GM12878 (cell line): ENCODE results near the gene CFAP47.

ENCODE experiments used
- CTCF ChIP-seq, 3 experiments: IDR thresholded peaks in 2 of 3; conservative IDR thresholded peaks in 1 of 3; 2 replicates each; pipeline ENCODE4 v1.5.1; 2011; ENCODE audit warnings: low read depth in 3 of 3, low read length in 3 of 3, mild to moderate bottlenecking in 3 of 3, control low read depth in 2 of 3, moderate library complexity in 2 of 3, inconsistent platforms in 1 of 3, mixed read lengths in 1 of 3; ENCODE audit not compliant: control insufficient read depth in 2 of 3, insufficient read depth in 1 of 3; ENCODE audit errors: extremely low read depth in 1 of 3
- EP300 ChIP-seq, 2 experiments: fragments of 150-350 bp in 1 of 2; IDR thresholded peaks; 2 replicates each; pipeline ENCODE4 v1.6.1; 2011 to 2012; ENCODE audit warnings: low read depth in 2 of 2, low read length in 2 of 2, borderline replicate concordance in 1 of 2, improper control_type of control experiment in 1 of 2, inconsistent platforms in 1 of 2; ENCODE audit not compliant: control insufficient read depth in 1 of 2
- EZH2 ChIP-seq: IDR thresholded peaks from 2 replicates; pipeline ENCODE4 v1.6.1; 2012; ENCODE audit warnings: low read depth, mild to moderate bottlenecking, control low read depth, inconsistent platforms, low read length, borderline replicate concordance; ENCODE audit not compliant: control insufficient read depth
- JUND ChIP-seq: IDR thresholded peaks from 2 replicates; pipeline ENCODE4 v1.6.1; 2012; ENCODE audit warnings: low read depth, mild to moderate bottlenecking, low read length, improper control_type of control experiment, moderate library complexity
- KDM1A ChIP-seq: fragments of 200-600 bp; sonication (generic); IDR thresholded peaks from 2 replicates; pipeline ENCODE4 v1.6.1; 2016; ENCODE audit warnings: borderline replicate concordance
- NR2C2 ChIP-seq: IDR thresholded peaks from 2 replicates; pipeline ENCODE4 v1.6.1; 2011; ENCODE audit warnings: borderline replicate concordance, low read depth; ENCODE audit not compliant: control insufficient read depth, insufficient read length
- RB1 ChIP-seq: fragments of 450-650 bp; formaldehyde crosslinking; IDR thresholded peaks from 2 replicates; pipeline ENCODE4 v1.6.1; 2017; ENCODE audit warnings: mild to moderate bottlenecking, borderline replicate concordance
- SP1 ChIP-seq: IDR thresholded peaks from one replicate; pipeline ENCODE4 v1.6.1; 2011; ENCODE audit warnings: low read depth, low read length
- SREBF2 ChIP-seq: IDR thresholded peaks from 2 replicates; pipeline ENCODE4 v1.6.1; 2012; ENCODE audit warnings: mild to moderate bottlenecking, low read length
- TARDBP ChIP-seq: IDR thresholded peaks from 2 replicates; pipeline ENCODE4 v1.6.1; 2016; ENCODE audit warnings: borderline replicate concordance
- ZSCAN29 ChIP-seq: fragments of 450-650 bp; IDR thresholded peaks from 2 replicates; pipeline ENCODE4 v1.6.1; 2017; ENCODE audit warnings: mild to moderate bottlenecking, moderate library complexity
- TF ChIP-seq, protein P1 (sequence below): IDR thresholded peaks from 2 replicates; pipeline ENCODE4 v1.6.1; 2012; ENCODE audit warnings: low read depth, low read length, improper control_type of control experiment
- TF ChIP-seq, protein P2 (sequence below): IDR thresholded peaks from 2 replicates; pipeline ENCODE4 v1.6.1; 2012; ENCODE audit warnings: mild to moderate bottlenecking, low read depth, low read length
- TF ChIP-seq, protein P3 (sequence below): IDR thresholded peaks from 2 replicates; pipeline ENCODE4 v1.6.1; 2011; ENCODE audit warnings: borderline replicate concordance, low read depth, mild to moderate bottlenecking, moderate library complexity, mixed read lengths, low read length; ENCODE audit not compliant: insufficient read depth; ENCODE audit errors: extremely low read length

GRCh38 chrX:36383495-36383894 is 464.0 kb downstream of the CFAP47 start:
- TF ChIP-seq TARDBP = no peak
- TF ChIP-seq SP1 = no peak
- TF ChIP-seq EZH2 = no peak
- TF ChIP-seq CTCF (IDR thresholded peaks at IDR 0.05 in 2 of 3, conservative IDR thresholded peaks at IDR 0.05 in 1 of 3; ENCODE audit: control insufficient read depth in 2 of 3, extremely low read depth in 1 of 3, insufficient read depth in 1 of 3, low read depth in 3 of 3, low read length in 3 of 3) = no peak
- TF ChIP-seq RB1 = no peak
- TF ChIP-seq, protein P1, sequence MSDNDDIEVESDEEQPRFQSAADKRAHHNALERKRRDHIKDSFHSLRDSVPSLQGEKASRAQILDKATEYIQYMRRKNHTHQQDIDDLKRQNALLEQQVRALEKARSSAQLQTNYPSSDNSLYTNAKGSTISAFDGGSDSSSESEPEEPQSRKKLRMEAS = no peak
- no peak for TF ChIP-seq JUND
- TF ChIP-seq NR2C2 = no peak
- no peak for TF ChIP-seq KDM1A
- TF ChIP-seq EP300 (IDR thresholded peaks at IDR 0.05; ENCODE audit: borderline replicate concordance in 1 of 2, control insufficient read depth in 1 of 2, low read depth in 2 of 2, low read length in 2 of 2) = no peak
- TF ChIP-seq ZSCAN29 = no peak
- no peak for TF ChIP-seq SREBF2
- TF ChIP-seq, protein P2, sequence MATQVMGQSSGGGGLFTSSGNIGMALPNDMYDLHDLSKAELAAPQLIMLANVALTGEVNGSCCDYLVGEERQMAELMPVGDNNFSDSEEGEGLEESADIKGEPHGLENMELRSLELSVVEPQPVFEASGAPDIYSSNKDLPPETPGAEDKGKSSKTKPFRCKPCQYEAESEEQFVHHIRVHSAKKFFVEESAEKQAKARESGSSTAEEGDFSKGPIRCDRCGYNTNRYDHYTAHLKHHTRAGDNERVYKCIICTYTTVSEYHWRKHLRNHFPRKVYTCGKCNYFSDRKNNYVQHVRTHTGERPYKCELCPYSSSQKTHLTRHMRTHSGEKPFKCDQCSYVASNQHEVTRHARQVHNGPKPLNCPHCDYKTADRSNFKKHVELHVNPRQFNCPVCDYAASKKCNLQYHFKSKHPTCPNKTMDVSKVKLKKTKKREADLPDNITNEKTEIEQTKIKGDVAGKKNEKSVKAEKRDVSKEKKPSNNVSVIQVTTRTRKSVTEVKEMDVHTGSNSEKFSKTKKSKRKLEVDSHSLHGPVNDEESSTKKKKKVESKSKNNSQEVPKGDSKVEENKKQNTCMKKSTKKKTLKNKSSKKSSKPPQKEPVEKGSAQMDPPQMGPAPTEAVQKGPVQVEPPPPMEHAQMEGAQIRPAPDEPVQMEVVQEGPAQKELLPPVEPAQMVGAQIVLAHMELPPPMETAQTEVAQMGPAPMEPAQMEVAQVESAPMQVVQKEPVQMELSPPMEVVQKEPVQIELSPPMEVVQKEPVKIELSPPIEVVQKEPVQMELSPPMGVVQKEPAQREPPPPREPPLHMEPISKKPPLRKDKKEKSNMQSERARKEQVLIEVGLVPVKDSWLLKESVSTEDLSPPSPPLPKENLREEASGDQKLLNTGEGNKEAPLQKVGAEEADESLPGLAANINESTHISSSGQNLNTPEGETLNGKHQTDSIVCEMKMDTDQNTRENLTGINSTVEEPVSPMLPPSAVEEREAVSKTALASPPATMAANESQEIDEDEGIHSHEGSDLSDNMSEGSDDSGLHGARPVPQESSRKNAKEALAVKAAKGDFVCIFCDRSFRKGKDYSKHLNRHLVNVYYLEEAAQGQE = no peak
- TF ChIP-seq, protein P3, sequence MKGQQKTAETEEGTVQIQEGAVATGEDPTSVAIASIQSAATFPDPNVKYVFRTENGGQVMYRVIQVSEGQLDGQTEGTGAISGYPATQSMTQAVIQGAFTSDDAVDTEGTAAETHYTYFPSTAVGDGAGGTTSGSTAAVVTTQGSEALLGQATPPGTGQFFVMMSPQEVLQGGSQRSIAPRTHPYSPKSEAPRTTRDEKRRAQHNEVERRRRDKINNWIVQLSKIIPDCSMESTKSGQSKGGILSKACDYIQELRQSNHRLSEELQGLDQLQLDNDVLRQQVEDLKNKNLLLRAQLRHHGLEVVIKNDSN = no peak
